ENCODE results near the gene EPHB4. TPM values are rescaled to one million over a fixed set of nuclear protein-coding genes. Genes with fewer than 3 reads are reported as not detected.

EPHB4 gene
- total RNA-seq, 1 experiment from 2014 or later, result 21.6 TPM

GRCh38 chr7:100826514-100827329 lies 601 bp downstream of the EPHB4 start:
- Histone ChIP-seq H2AFZ (ENCODE audit: low read length) (no peak overlapping the region), H3K36me3 (ENCODE audit: insufficient read depth, low read length) (no peaks in the 10 kb centered on the region), H4K20me1 (ENCODE audit: insufficient read depth, low read depth, low read length) (no peaks in the 10 kb centered on the region), H3K4me2 (ENCODE audit: low read depth, low read length, poor library complexity, severe bottlenecking) (no peak overlapping the region), H3K4me3 (ENCODE audit: low read length) (no peak overlapping the region), H3K27me3 (ENCODE audit: low read length) (no peaks in the 10 kb centered on the region), H3K9me2 (replicated peaks; ENCODE audit: insufficient read depth, low read length) (no peaks in the 10 kb centered on the region), H3K27ac (ENCODE audit: low read length) (no peak overlapping the region), H3K9me3 (ENCODE audit: low read length) (no peaks in the 10 kb centered on the region), H3K79me2 (ENCODE audit: low read length) (no peaks in the 10 kb centered on the region), H3K4me1 (ENCODE audit: low read length) (no peaks in the 10 kb centered on the region), H3K9ac (ENCODE audit: low read length) (no peak overlapping the region)
- no peak for DNase-seq

GRCh38 chr7:100825751-100826513 lies 1.4 kb downstream of the EPHB4 start:
- Histone ChIP-seq H3K27me3 (ENCODE audit: low read length) (no peaks in the 10 kb centered on the region), H3K4me3 (ENCODE audit: low read length) (no peak overlapping the region), H3K4me1 (ENCODE audit: low read length) (no peaks in the 10 kb centered on the region), H3K36me3 (ENCODE audit: insufficient read depth, low read length) (no peaks in the 10 kb centered on the region), H3K9ac (ENCODE audit: low read length) (no peak overlapping the region), H3K9me2 (replicated peaks; ENCODE audit: insufficient read depth, low read length) (no peaks in the 10 kb centered on the region), H2AFZ (ENCODE audit: low read length) (no peak overlapping the region), H3K9me3 (ENCODE audit: low read length) (no peaks in the 10 kb centered on the region), H3K27ac (ENCODE audit: low read length) (no peak overlapping the region), H3K4me2 (ENCODE audit: low read depth, low read length, poor library complexity, severe bottlenecking) (no peak overlapping the region), H3K79me2 (ENCODE audit: low read length) (no peaks in the 10 kb centered on the region), H4K20me1 (ENCODE audit: insufficient read depth, low read depth, low read length) (no peaks in the 10 kb centered on the region)
- DNase-seq, result peak; percentile 45

GRCh38 chr7:100825215-100825671 lies 2.1 kb downstream of the EPHB4 start:
- no peaks in the 10 kb centered on the region for H3K4me1 ChIP-seq (ENCODE audit: low read length)
- H3K36me3 ChIP-seq (ENCODE audit: insufficient read depth, low read length), result no peaks in the 10 kb centered on the region
- H3K9me2 ChIP-seq (replicated peaks; ENCODE audit: insufficient read depth, low read length), result no peaks in the 10 kb centered on the region
- DNase-seq, result no peak
- H3K9ac ChIP-seq (ENCODE audit: low read length), result no peak overlapping the region
- H3K27me3 ChIP-seq (ENCODE audit: low read length), result no peaks in the 10 kb centered on the region
- H3K4me3 ChIP-seq (ENCODE audit: low read length), result no peak overlapping the region
- H3K27ac ChIP-seq (ENCODE audit: low read length), result no peak overlapping the region
- no peaks in the 10 kb centered on the region for H3K79me2 ChIP-seq (ENCODE audit: low read length)
- no peak overlapping the region for H3K4me2 ChIP-seq (ENCODE audit: low read depth, low read length, poor library complexity, severe bottlenecking)
- H2AFZ ChIP-seq (ENCODE audit: low read length), result no peak overlapping the region
- no peaks in the 10 kb centered on the region for H4K20me1 ChIP-seq (ENCODE audit: insufficient read depth, low read depth, low read length)
- H3K9me3 ChIP-seq (ENCODE audit: low read length), result no peaks in the 10 kb centered on the region

GRCh38 chr7:100824499-100825214 lies 2.7 kb downstream of the EPHB4 start:
- no peaks in the 10 kb centered on the region for H3K36me3 ChIP-seq (ENCODE audit: insufficient read depth, low read length)
- no peak overlapping the region for H2AFZ ChIP-seq (ENCODE audit: low read length)
- H3K4me1 ChIP-seq (ENCODE audit: low read length), result no peaks in the 10 kb centered on the region
- no peaks in the 10 kb centered on the region for H3K27me3 ChIP-seq (ENCODE audit: low read length)
- no peaks in the 10 kb centered on the region for H3K9me2 ChIP-seq (replicated peaks; ENCODE audit: insufficient read depth, low read length)
- H3K79me2 ChIP-seq (ENCODE audit: low read length), result no peaks in the 10 kb centered on the region
- no peak overlapping the region for H3K27ac ChIP-seq (ENCODE audit: low read length)
- DNase-seq, result no peak
- no peaks in the 10 kb centered on the region for H3K9me3 ChIP-seq (ENCODE audit: low read length)
- H3K9ac ChIP-seq (ENCODE audit: low read length), result no peak overlapping the region
- H3K4me3 ChIP-seq (ENCODE audit: low read length), result no peak overlapping the region
- no peak overlapping the region for H3K4me2 ChIP-seq (ENCODE audit: low read depth, low read length, poor library complexity, severe bottlenecking)
- H4K20me1 ChIP-seq (ENCODE audit: insufficient read depth, low read depth, low read length), result no peaks in the 10 kb centered on the region

- Histone ChIP-seq H3K36me3 (ENCODE audit: insufficient read depth, low read length) (no peaks in the 10 kb centered on the region), H3K79me2 (ENCODE audit: low read length) (no peaks in the 10 kb centered on the region), H3K9ac (ENCODE audit: low read length) (no peak overlapping the region), H3K9me2 (replicated peaks; ENCODE audit: insufficient read depth, low read length) (no peaks in the 10 kb centered on the region), H3K9me3 (ENCODE audit: low read length) (no peaks in the 10 kb centered on the region), H3K27me3 (ENCODE audit: low read length) (no peaks in the 10 kb centered on the region), H3K4me2 (ENCODE audit: low read depth, low read length, poor library complexity, severe bottlenecking) (no peak overlapping the region), H3K4me3 (ENCODE audit: low read length) (no peak overlapping the region), H4K20me1 (ENCODE audit: insufficient read depth, low read depth, low read length) (no peaks in the 10 kb centered on the region), H3K27ac (ENCODE audit: low read length) (no peak overlapping the region), H2AFZ (ENCODE audit: low read length) (no peak overlapping the region), H3K4me1 (ENCODE audit: low read length) (no peaks in the 10 kb centered on the region)
- DNase-seq, result no peak
Observed at GRCh38 chr7:100823534-100823933, 3.8 kb downstream of the EPHB4 start.

- Histone ChIP-seq H3K27ac (ENCODE audit: low read length) (no peak overlapping the region), H3K36me3 (ENCODE audit: insufficient read depth, low read length) (no peaks in the 10 kb centered on the region), H3K9ac (ENCODE audit: low read length) (no peak overlapping the region), H3K9me2 (replicated peaks; ENCODE audit: insufficient read depth, low read length) (no peaks in the 10 kb centered on the region), H2AFZ (ENCODE audit: low read length) (no peak overlapping the region), H3K4me1 (ENCODE audit: low read length) (no peaks in the 10 kb centered on the region), H3K27me3 (ENCODE audit: low read length) (no peaks in the 10 kb centered on the region), H3K4me2 (ENCODE audit: low read depth, low read length, poor library complexity, severe bottlenecking) (no peak overlapping the region), H3K4me3 (ENCODE audit: low read length) (no peak overlapping the region), H3K79me2 (ENCODE audit: low read length) (no peaks in the 10 kb centered on the region), H4K20me1 (ENCODE audit: insufficient read depth, low read depth, low read length) (no peaks in the 10 kb centered on the region), H3K9me3 (ENCODE audit: low read length) (no peaks in the 10 kb centered on the region)
- DNase-seq, result no peak
Observed at GRCh38 chr7:100823140-100823525, 4.2 kb downstream of the EPHB4 start.

GRCh38 chr7:100822236-100823139 lies 4.8 kb downstream of the EPHB4 start:
- H3K9ac ChIP-seq (ENCODE audit: low read length), result no peak overlapping the region
- H3K27ac ChIP-seq (ENCODE audit: low read length), result no peak overlapping the region
- no peaks in the 10 kb centered on the region for H3K4me1 ChIP-seq (ENCODE audit: low read length)
- H3K9me3 ChIP-seq (ENCODE audit: low read length), result no peaks in the 10 kb centered on the region
- H3K79me2 ChIP-seq (ENCODE audit: low read length), result no peaks in the 10 kb centered on the region
- no peak for DNase-seq
- no peak overlapping the region for H3K4me2 ChIP-seq (ENCODE audit: low read depth, low read length, poor library complexity, severe bottlenecking)
- H3K27me3 ChIP-seq (ENCODE audit: low read length), result no peaks in the 10 kb centered on the region
- H3K9me2 ChIP-seq (replicated peaks; ENCODE audit: insufficient read depth, low read length), result no peaks in the 10 kb centered on the region
- H2AFZ ChIP-seq (ENCODE audit: low read length), result no peak overlapping the region
- no peaks in the 10 kb centered on the region for H3K36me3 ChIP-seq (ENCODE audit: insufficient read depth, low read length)
- H3K4me3 ChIP-seq (ENCODE audit: low read length), result no peak overlapping the region
- H4K20me1 ChIP-seq (ENCODE audit: insufficient read depth, low read depth, low read length), result no peaks in the 10 kb centered on the region

Data from Karpas-422 (cell line).